HG02610 (cell line): Measurements from ENCODE around the gene MAGIX.
"Not testable (repeated sequence)": the region's sequence is repeated elsewhere in the genome, so short reads cannot be mapped to it uniquely, and the experiment has no call there.

ENCODE experiments used
- ATAC-seq: cut with Tn5 transposase; IDR thresholded peaks from one replicate; pipeline ENCODE4 v1.9.1; 2021; ENCODE audit warnings: mild to moderate bottlenecking, moderate library complexity; ENCODE audit not compliant: unreplicated experiment

The MAGIX gene

DNA sequence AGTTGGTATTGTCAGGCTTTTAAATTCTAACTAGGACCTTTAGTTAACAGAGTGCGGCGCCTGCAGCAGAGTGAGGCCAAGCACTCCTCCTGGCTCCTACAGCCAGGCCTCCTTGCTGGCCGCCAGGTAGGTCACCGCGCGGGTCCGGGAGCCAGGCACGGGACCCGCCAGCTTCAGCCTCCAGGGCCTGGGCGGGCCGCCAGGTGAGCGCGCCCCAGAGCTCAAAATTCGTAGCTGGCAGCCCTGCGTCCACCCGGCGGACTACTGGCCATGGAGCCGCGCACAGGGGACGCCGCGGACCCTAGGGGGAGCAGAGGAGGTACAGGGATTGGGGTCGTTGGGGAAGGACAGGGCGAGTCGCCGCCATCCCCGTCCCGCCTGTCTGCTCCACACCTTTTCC is at the start of gene MAGIX:
TSS of gene MAGIX (plus strand) at position 139 of the 400 bp plus-strand sequence. CDS start at position 271, 132 bp downstream.
- ATAC-seq = no peak

DNA sequence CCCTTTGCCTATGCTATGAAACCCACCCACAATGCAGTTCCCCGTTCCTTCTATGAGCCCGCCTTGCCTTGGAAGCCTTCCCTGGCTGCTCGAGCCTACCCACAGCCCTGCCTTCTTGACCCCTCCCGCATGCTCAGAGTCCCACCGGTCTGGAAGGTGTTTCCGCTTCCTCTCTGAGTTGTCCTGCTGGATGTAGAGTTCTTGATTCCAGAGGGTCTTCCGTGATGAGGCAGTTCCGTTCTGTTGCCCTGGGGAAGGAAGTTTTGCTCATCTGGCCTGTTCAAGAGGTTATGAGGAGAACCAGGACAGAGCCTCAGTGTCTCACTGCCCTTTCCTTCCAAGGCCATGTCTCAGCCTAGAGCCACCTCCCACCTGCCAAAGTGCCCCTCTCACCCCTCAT is 46.5 kb upstream of the MAGIX start:
- ATAC-seq = no peak

DNA sequence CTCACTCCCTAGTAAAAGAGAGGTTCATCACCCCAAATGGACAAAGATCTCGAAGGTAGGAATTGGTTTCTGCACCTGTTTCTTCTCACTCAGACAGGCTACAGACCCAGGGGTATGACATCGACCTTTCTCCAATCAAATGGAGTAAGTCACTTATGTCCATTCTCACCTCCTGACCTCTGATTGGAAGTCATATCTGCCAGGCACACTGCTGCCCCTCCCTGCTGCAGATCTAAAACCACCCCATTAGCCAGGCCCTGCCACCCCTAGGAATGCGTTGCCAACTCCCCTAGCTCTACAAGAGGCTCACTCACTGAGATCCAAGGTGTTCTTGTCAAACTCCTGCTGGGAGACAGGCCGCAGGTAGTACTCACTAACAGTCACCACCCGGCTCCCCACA is 45.8 kb upstream of the MAGIX start:
- no peak for ATAC-seq

DNA sequence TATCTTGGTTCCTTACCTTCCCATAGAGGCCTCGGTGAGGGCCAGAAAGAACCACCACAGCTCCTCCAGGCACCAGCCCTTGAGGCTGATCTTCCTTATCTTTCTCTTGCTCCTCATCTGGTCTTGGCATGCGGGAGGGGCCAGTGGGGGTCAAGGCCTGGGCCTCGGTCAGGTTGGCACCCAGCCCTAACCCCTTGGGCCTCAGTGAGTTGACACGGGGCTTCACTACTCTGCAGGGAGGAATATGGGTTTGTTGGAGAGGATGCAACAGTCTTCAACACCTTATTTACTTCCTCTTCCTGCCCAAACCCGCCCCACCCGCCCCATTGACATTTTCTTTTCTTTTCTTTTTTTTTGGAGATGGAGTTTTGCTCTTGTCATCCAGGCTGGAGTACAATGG is 45.0 kb upstream of the MAGIX start:
- ATAC-seq = no peak

DNA sequence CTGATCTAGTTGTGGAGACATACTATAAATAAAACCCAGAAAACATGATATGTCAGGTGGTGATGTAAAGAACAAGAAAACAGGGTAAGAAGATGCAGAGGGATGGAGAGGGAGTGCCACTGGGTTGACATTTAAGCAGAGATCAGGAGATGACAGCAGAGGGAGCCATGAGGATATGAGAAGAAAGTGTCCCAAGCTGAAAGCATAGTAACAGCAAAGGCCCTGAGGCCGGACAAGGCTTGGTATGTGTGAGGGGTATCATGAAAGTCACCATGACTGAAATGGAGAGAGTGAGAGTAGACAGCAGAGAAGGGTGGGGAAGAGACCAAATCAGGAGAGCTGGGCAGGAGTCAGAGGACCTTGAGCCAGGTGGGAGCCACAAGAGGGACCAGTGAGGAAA is 42.5 kb upstream of the MAGIX start:
- ATAC-seq = no peak

DNA sequence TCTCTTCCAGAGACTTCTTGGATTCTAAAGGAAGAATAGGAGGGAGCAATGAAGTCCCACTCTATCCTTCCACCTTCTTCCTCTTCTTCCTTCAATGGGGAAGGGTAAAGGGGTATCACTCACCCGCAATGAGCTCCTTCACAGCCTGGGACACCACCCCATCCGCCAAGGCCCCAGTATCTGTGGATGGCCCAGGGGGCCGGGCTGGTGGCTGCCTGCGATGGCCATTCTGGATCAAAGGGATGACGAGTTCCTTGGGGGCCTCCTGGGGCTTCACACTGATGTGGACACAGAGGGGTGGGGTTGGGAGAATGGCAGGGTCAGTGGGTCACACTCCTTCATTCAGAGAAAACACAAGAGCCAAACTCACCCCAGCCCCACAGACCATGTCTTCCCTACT is 40.1 kb upstream of the MAGIX start:
- no peak for ATAC-seq

DNA sequence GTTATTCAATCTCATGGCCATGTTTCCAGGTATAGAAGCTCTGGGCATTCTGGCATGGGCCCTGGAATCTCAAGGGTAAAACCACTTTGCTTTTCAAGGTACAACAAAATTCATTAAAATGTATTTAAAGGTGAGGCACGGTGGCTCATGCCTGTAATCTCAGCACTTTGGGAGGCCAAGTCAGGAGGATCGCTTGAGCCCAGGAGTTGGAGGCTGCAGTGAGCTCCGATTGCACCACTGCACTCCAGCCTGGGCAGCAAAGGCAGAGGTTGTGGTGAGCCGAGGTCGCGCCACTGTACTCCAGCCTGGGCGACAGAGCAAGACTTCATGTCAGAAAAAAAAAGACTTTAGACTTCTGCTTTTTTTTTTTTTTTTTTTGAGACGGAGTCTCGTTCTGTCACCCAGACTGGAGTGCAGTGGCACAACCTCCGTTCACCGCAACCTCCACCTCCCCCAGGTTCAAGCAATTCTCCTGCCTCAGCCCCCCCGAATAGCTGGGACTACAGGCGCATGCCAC is 34.8 kb upstream of the MAGIX start:
- not testable (repeated sequence) for ATAC-seq

DNA sequence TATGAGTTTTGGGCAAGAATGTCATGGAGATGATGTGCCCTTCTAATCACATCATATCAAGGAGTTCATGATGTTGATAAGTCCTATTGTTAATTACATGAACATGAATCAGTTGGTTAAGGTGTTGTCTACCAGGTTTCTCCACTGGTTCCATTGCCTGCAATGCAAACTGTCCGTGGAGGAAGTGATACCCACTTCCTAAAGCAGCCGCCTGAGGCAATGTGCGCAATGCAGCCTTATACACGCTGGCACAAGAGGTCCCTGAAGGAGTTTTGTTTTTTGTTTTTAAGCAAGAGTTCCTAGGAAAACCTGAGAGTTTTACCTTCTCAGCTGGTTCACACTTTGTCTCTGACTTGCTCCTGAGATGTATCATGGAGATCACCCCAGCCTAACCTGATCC is 33.1 kb upstream of the MAGIX start:
- ATAC-seq = no peak

DNA sequence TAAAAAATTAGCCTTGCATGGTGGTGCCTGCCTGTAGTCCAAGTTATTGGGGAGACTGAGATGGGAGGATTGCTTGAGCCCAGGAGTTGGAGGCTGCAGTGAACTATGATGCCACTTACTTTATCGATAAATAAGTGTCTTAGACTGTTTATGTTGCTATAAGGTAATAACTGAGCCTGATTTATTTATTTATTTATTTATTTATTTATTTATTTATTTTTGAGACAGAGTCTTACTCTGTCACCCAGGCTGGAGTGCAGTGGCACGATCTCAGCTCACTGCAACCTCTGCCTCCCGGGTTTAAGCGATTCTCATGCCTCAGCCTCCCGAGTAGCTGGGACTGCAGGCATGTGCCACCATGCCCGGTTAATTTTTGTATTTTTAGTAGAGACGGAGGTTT is 30.3 kb upstream of the MAGIX start:
- not testable (repeated sequence) for ATAC-seq

DNA sequence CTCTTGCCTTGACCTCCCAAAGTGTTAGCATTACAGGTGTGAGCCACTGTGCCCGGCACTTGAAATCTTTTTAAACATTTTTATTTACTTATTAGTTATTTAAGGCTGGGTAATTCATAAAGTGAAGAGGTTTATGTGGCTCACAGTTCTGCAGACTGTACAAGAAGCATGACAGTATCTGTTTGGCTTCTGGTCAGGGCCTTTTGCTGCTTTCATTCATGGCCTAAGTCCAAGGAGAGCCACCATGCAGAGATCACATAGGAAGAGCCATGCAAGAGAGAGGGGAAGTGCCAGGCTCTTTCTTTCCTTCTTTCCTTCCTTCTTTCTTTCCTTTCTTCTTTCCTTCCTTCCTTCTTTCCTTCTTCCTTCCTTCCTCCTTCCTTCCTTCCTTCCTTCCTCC is 28.8 kb upstream of the MAGIX start:
- no peak for ATAC-seq

DNA sequence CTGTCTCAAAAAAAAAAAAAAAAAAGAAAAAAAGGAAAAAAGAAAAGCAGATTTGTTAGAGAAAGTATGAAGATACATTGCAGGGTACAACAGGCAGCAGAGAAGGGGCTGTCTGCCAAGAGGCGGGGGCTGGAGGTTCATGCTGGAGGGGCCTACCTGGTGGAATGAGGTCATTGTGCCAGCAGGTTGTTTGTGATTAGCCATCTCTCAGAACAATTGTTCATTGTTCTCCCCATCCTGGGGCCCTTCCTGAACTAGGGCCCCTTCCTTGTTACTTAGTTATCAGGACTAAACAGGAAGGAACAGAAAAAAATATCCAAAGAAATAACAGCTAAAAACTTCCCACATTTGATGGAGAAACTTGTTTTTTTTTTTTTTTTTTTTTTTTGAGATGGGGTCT is 25.1 kb upstream of the MAGIX start:
- no peak for ATAC-seq

DNA sequence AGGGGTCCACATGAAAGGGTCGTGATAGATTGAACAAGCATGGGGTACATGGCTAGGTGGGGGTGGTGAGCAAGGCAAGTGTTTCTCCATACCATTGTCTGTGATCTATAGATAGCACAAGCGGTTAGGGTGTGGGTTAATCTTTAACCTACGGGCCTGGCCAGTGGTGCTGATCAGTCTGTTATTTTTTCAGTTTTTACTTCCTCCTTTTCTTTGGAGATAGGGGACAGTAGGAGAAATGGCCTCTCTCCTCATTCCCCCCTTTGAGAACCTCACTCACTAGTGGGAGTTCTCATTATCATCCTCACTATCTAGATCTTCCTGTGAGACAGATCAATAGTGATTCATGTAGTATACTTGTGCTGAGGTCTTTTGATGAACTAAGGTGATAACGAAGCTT is 22.8 kb upstream of the MAGIX start:
- ATAC-seq = no peak

DNA sequence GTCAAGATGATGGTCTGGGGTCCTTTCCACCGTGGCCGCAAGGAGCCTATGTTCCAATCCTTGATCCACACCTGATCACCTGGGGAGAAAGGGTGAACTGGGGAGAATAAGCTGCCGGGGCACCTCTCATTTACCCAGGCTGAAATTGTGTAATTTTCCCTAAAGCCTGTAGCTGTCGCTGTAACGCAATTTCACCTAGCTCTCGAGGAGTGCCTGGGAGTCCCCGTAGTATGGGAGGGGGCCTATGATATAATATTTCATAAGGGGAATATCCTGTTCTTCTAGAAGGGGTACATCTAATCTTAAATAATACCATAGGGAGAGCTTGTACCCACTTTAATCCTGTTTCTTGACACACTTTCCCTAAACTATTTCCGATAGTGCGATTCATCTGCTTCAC is 20.3 kb upstream of the MAGIX start:
- not testable (repeated sequence) for ATAC-seq

DNA sequence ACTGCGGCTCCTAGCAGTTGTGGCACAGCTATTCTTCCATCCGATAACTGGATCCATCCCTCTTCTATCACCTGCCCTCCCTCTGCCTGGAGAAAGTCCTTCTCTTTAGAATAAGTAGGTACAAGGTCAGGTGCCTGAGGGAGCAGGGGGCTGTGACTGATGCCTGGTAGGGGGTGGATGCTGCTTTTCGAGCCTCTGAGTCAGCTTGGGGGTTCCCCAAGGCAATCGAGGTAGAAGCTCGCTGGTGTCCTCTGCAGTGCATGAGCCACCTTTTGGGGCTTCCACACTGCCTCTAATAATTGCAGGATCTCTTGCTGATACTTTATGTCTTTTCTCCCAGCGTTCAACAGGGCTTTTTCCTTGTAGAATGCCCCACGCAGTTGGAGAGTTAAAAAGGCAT is 19.4 kb upstream of the MAGIX start:
- not testable (repeated sequence) for ATAC-seq

DNA sequence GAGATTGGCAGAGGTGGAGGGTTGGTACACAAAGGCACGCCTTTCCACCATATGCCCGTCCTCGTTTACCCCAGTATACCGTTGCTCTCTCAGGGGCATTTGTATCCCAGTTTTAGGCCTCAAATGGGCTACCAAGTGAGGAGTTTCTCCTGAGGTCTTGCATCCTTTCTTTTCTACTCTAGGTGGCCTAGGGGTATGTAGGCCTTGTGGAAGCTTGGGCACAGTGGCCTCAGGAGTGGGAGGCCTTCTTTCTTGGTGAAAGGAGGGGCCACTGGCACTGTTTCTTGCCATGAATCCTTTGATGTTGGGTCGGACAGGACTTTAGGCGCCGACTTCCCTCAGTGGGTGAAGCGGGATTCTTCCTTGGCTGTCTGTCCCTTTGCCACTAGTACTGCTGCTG is 15.3 kb upstream of the MAGIX start:
- ATAC-seq = no peak

DNA sequence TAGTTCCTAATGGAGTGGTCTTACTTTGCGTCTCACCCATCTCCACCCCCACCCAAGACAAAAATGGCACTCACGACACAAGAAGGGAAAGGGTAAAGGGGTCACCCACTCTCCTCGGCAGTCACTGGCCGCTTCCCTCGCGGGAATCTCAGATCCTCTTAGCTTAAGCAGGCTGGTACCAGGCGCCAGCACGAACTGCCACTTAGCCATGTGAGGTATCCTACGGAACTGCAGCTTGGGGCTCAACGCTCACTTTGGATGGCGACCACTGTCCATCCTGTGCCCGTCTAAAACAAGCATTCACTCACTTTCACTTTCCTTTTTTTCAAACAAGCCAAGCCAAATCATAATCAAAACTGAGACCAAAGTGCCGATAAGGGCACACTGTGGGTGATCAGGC is 14.6 kb upstream of the MAGIX start:
- no peak for ATAC-seq

DNA sequence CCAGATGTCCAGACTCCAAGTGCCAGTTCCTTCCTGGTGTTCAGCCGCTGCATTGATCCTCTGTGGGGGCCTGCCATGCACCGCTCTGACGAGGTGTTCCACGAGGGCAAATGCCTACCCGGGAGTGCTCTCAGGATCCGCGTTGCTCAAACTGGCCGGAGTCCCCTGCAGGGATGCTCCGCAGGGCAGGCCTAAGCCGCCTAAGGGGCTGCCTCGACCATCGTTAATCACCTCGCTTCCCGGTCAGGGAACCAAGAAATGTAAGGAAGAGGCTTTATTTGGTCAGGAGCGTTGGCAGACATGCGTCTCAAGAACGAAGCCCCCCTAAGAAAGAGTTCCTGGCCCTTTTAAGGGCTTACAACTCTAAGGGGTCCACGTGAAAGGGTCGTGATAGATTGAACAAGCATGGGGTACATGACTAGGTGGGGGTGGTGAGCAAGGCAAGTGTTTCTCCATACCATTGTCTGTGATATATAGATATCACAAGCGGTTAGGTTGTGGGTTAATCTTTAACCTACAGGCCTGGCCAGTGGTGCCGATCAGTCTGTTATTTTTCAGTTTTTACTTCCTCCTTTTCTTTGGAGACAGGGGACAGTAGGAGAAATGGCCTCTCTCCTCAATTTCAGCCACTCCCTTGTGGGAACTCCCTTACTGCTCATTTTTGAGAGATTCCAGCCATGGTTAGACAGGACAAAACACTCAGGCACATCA is 14.0 kb upstream of the MAGIX start:
- ATAC-seq = not testable (repeated sequence)

DNA sequence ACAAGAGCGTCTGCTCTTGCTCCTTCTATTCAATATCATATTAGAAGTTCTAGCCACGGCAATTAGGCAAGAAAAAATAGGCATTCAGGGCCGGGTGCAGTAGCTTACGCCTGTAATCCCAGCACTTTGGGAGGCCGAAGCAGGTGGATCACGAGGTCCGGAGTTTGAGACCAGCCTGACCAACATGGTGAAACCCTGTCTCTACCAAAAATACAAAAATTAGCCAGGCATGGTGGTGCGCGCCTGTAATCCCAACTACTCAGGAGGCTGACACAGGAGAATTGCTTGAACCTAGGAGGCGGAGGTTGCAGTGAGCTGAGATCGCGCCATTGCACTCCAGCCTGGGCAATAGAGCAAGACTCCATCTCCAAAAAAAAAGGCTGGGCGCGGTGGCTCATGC is 13.3 kb upstream of the MAGIX start:
- not testable (repeated sequence) for ATAC-seq

DNA sequence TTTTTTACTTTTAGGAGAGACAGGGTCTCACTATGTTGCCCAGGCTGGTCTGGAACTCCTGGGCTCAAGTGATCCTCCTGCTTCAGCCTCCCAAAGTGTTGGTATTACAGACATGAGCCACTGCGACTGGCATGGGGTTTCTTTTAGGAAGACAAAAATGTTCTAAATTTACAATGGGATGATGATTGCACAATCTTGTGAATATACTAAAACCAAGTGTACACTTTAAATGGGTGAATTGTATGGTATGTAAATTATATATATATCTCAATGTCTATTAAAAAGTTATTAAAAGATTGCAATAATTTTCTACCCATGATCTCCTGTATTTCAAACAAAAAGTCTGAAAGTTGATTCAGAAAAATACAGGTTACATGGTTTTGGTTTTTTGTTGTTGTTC is 9.1 kb upstream of the MAGIX start:
- no peak for ATAC-seq

DNA sequence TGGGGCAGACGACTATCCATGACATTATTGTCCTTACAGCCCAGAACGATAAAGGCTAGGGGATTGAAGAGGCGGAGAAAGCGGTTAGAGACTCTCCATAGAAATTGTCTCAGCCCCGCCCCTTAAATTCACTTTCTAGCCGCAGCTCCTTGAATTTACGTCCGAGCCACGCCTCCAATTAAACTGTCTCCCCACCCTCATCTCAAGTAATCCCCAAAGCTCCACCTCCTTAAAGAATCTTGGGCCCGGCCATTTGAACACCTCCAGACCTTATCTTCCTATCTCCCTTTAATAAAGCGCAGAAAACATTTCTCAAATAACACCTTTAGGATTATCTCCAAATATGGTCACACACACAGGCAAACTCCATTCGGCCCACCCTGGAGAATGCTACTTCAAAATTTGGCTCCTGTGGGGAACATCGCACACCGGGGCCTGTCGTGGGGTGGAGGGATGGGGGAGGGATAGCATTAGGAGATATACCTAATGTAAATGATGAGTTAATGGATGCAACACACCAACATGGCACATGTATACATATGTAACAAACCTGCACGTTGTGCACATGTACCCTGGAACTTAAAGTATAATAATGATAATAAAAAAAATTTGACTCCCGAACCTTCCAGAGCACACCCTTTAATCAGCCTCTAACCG is 7.2 kb upstream of the MAGIX start:
- ATAC-seq = no peak

DNA sequence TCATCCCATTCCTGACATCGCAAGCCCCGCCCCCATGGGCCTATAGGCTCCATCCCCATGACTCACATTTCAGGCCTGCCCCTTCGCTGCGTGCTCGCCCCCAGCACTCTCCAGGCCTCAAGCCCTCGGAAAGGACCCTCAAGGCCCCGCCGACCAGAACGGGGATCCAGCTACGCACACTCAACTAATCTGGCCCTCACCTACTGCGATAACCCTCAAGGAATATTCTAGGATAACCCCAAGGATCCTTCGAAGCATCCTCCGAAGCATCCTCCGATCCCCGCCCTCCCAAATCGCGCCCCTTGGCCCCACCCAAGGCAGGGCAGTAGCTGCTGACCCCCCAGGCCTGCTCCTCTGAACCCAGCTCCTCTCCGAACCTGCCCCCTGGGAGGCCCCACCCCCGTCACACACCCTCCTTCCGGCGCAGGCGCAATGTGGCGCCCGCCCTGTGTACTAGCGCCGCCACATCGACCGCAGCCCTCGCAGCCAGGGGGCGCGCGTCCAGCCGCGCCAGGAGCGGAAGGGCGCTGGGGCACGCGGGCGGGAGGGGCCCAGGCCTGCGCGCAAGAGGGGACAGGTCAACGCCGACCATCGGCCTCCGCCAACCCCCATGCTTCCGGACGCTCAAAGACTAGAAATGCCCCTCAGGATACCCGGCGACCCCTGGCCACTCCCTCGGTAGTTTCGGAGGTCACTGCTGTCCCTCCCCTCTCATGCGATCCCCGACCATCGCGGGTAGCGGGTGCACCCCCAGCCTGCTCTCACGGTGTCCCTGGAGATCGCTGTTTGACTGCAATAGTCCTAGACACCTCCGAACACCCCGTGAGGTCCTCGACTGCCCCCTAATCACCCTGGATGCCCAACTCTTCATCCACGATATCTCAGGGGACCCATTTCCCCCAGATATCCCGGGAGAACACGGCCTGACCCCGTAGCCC is 6.4 kb upstream of the MAGIX start:
- ATAC-seq = peak; percentile 88
